Myocyte (in vitro differentiated cells): ENCODE measurements around the gene SORD. TPM values are rescaled to one million over a fixed set of nuclear protein-coding genes. Genes with fewer than 3 reads are reported as not detected.
"Not testable (repeated sequence)": the region's sequence is repeated elsewhere in the genome, so short reads cannot be mapped to it uniquely, and the experiment has no call there.

Source experiments
- DNase-seq: peaks from one replicate; pipeline ENCODE4 v3.0.0-alpha.2; 2012; ENCODE audit warnings: low read depth
- total RNA-seq: library from RNA; depleted of rRNA; stranded (reverse); fragments of >200 nt; gene quantifications from 2 replicates; pipeline ENCODE4 v1.2.3, GENCODE V29; 2014

SORD gene
- total RNA-seq, 1 donor from 2014 or later, result 11.2 TPM

GRCh38 chr15:45058690-45059675 is 36.0 kb downstream of the SORD start:
- DNase-seq, result not testable (repeated sequence)

- not testable (repeated sequence) for DNase-seq
Measured at GRCh38 chr15:45062301-45062700, 39.3 kb downstream of the SORD start.

- no peak for DNase-seq
Measured at GRCh38 chr15:45064386-45064785, 41.4 kb downstream of the SORD start.

GRCh38 chr15:45069942-45070360 is 47.0 kb downstream of the SORD start:
- DNase-seq, result not testable (repeated sequence)

GRCh38 chr15:45073602-45074001 is 50.6 kb downstream of the SORD start:
- DNase-seq, result not testable (repeated sequence)

- DNase-seq, result not testable (repeated sequence)
Measured at GRCh38 chr15:45075440-45076320, 52.7 kb downstream of the SORD start.

- DNase-seq, result not testable (repeated sequence)
Measured at GRCh38 chr15:45077391-45077790, 54.4 kb downstream of the SORD start.

- peak; percentile 78 for DNase-seq
Measured at GRCh38 chr15:45079201-45079600, 56.2 kb downstream of the SORD start.

GRCh38 chr15:45079628-45080246 is 56.7 kb downstream of the SORD start:
- DNase-seq, result peak; percentile 17

- DNase-seq, result not testable (repeated sequence)
Measured at GRCh38 chr15:45080593-45080992, 57.6 kb downstream of the SORD start.

GRCh38 chr15:45082412-45082811 is 59.4 kb downstream of the SORD start:
- DNase-seq, result not testable (repeated sequence)

GRCh38 chr15:45083223-45083622 is 60.2 kb downstream of the SORD start:
- DNase-seq, result no peak

GRCh38 chr15:45084163-45084562 is 61.2 kb downstream of the SORD start:
- peak; percentile 13 for DNase-seq

GRCh38 chr15:45087513-45087912 is 64.5 kb downstream of the SORD start:
- DNase-seq, result no peak

- no peak for DNase-seq
Measured at GRCh38 chr15:45088801-45089711, 66.1 kb downstream of the SORD start.

GRCh38 chr15:45089712-45090373 is 66.8 kb downstream of the SORD start:
- DNase-seq, result no peak

- DNase-seq, result peak; percentile 28
Measured at GRCh38 chr15:45091161-45091560, 68.2 kb downstream of the SORD start.

- peak; percentile 17 for DNase-seq
Measured at GRCh38 chr15:45091576-45091975, 68.6 kb downstream of the SORD start.

GRCh38 chr15:45093013-45093412 is 70.0 kb downstream of the SORD start:
- DNase-seq, result no peak
